NB4 (cell line): Measurements from ENCODE around the gene OR2V1.
"Not testable (repeated sequence)": the region's sequence is repeated elsewhere in the genome, so short reads cannot be mapped to it uniquely, and the experiment has no call there.

Source experiments
- DNase-seq: peaks from one replicate; pipeline ENCODE4 v3.0.0; 2010; ENCODE audit warnings: low read depth
- H3K4me3 ChIP-seq: one replicate; pipeline ENCODE4 v1.5.1; 2011; ENCODE audit warnings: mild to moderate bottlenecking, low read depth, low read length, moderate library complexity
- MYC ChIP-seq: IDR thresholded peaks from 2 replicates; pipeline ENCODE4 v1.6.1; 2011; ENCODE audit warnings: low read depth, low read length
- POLR2A ChIP-seq: IDR thresholded peaks from 2 replicates; pipeline ENCODE4 v1.6.1; 2011; ENCODE audit warnings: mild to moderate bottlenecking; ENCODE audit not compliant: insufficient read length; ENCODE audit errors: extremely low read depth
- TF ChIP-seq, protein P1 (sequence below): IDR thresholded peaks from 2 replicates; pipeline ENCODE4 v1.6.1; 2011; ENCODE audit warnings: low read depth, low read length
- TF ChIP-seq, protein P2 (sequence below): IDR thresholded peaks from one replicate; pipeline ENCODE4 v1.5.1; 2012; ENCODE audit warnings: low read depth, low read length

Gene OR2V1

DNA sequence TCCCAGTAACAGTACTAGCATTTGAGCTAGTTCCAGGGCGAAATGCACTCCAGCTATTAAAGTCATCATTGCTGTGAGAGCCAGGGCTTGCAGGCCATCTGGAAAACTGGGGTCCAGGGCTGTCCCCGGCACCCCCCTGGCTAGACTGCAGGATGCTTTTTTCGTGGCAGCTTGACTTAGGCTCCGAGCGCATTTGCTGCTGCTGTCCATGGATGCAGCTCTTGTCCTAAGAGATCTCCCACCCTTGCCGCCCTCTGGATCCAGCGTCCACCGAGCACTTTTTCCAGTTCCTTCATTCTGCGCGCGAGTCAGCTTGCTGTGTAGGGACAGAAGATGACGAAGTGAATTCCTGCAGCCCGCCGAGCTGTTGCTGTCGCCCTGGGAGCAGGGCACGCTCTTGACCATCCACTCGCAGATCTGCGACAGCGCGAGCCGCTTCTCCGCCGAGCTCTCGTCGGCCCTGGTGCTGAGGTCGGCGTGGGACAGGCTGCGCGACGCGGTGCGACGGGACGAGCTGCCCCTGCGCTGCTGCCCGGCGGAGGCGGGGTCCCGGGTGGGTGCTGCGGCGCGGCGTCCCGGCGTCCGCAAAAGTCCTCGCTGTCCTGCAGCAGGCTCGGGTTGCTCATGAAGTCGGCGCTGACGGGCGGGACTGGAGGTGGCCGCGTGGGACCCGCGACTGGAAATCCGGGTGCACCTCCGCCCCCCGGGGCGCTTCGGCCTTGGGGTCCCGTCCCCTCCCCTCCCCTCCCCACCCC lies 30.7 kb downstream of the OR2V1 start:
- DNase-seq, result no peak

DNA sequence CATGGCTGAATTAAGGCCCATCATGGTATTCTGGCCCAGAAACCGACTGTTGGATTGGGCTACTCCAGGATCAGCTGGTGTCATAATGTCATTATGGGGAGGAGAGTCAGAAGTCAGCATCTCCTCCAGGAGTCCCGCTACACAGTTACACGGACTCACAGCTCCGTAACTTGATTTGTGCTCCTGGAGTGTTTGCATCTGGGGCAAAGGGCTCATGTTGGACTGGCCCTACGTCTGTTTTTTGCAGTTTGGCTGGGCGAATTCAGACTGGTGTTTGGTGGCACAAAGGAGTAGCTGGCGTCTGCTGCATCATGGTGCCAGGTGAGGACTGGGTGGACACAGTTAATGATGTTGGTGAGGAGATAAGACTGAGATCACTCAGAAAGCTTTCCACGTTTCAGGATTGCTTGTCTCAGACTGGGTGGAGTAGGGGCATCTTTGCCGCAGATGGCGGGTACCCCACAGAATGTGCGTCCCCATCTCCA lies 31.3 kb downstream of the OR2V1 start:
- DNase-seq, result no peak
- H3K4me3 ChIP-seq, result no peak overlapping the region
- TF ChIP-seq MYC, result no peak

More for the DNA sequence above, 30.7 kb downstream of the OR2V1 start:
- TF ChIP-seq, protein P1, sequence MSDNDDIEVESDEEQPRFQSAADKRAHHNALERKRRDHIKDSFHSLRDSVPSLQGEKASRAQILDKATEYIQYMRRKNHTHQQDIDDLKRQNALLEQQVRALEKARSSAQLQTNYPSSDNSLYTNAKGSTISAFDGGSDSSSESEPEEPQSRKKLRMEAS, result no peak
- TF ChIP-seq POLR2A (no peak), MYC (no peak)
- TF ChIP-seq, protein P2, sequence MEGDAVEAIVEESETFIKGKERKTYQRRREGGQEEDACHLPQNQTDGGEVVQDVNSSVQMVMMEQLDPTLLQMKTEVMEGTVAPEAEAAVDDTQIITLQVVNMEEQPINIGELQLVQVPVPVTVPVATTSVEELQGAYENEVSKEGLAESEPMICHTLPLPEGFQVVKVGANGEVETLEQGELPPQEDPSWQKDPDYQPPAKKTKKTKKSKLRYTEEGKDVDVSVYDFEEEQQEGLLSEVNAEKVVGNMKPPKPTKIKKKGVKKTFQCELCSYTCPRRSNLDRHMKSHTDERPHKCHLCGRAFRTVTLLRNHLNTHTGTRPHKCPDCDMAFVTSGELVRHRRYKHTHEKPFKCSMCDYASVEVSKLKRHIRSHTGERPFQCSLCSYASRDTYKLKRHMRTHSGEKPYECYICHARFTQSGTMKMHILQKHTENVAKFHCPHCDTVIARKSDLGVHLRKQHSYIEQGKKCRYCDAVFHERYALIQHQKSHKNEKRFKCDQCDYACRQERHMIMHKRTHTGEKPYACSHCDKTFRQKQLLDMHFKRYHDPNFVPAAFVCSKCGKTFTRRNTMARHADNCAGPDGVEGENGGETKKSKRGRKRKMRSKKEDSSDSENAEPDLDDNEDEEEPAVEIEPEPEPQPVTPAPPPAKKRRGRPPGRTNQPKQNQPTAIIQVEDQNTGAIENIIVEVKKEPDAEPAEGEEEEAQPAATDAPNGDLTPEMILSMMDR, result no peak
- no peak overlapping the region for H3K4me3 ChIP-seq

DNA sequence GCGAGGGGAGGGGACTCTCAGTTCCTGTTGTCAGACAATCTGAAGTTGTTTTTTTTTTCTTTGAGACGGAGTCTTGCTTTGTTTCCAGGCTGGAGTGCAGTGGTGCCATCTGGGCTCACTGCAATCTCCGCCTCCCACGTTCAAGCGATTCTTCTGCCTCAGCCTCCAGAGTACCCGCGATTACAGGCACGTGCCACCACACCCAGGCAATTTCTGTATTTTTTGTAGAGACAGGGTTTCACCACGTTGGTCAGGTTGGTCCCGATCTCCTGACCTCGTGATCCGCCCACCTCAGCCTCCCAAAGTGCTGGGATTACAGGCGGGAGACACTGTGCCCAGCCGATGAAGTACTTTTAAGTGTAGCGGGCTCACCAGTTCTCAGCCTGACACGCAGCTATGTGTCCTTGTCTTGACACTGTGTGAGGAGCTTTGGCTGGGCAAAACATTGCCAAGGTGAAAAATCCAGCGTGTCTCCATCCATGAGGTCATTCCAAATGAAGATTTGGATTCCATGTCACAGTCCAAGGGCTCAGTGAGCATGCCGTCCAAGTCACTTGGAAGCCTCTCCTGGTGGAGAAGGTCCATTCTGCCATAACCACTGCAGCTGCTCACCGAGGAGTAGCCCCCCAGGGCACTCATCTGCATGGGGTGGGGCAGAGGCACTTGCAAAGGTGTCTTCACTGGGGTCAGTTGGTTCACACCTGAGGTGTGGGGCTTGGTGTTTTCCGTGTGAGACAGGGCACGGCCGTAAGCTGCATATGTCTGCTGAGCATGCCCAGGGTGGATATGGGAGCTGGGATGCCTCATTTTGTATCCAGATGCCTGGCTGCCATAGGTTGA lies 32.0 kb downstream of the OR2V1 start:
- TF ChIP-seq, protein P2, result no peak
- TF ChIP-seq, protein P1, result no peak
- no peak for TF ChIP-seq POLR2A
- no peak for TF ChIP-seq MYC
- no peak overlapping the region for H3K4me3 ChIP-seq
- DNase-seq, result no peak

DNA sequence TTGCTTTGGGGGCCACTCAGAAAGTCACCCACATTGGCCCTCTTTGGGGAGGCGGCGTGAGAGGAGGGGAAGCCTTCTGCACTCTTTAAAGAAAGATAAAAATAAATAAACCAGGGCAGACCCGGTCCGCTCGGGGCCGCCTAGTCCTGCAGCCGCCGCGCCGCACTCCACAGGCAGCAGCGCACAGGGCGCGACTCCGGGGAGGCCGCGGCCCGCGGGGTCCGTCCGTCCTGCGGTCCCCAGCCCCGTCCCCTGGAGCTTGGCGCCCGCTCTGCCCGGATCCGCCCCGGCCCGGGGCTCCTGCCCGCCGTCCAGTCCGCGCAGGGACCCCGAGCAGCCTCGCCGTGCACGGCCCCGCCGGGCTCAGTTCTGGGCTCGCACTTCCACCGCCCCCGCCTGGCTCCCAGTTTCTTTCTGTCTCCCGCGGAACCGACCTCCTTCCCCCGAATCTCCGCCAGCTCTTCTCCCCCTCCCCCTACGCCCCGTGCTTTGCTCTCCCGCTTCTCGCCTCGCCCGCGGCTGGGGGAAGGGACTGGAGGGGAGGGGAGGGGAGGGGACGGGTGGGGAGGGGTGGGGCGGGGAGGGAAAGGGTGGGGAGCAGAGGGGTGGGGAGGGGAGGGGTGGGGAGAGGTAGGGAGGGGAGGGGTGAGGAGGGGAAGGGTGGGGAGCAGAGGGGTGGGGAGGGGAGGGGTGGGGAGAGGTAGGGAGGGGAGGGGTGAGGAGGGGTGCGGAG lies 33.0 kb downstream of the OR2V1 start:
- not testable (repeated sequence) for DNase-seq, H3K4me3 ChIP-seq

DNA sequence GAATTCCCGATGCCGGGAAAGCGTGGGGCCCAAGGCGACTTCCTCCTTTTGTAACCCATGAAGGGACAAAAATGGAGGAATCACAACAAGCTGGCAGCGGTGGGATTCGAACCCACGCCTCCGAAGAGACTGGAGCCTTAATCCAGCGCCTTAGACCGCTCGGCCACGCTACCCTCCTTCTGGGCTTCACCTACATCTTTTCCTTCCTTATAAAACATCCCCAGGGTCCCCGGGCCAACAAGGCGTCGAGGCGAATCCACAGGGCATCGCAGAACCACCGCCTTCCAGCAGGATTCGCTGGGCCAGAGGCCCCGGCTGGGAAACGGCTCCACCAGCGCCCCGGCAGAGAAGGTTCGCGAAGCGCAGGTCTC lies 33.6 kb downstream of the OR2V1 start:
- H3K4me3 ChIP-seq, DNase-seq: not testable (repeated sequence)

DNA sequence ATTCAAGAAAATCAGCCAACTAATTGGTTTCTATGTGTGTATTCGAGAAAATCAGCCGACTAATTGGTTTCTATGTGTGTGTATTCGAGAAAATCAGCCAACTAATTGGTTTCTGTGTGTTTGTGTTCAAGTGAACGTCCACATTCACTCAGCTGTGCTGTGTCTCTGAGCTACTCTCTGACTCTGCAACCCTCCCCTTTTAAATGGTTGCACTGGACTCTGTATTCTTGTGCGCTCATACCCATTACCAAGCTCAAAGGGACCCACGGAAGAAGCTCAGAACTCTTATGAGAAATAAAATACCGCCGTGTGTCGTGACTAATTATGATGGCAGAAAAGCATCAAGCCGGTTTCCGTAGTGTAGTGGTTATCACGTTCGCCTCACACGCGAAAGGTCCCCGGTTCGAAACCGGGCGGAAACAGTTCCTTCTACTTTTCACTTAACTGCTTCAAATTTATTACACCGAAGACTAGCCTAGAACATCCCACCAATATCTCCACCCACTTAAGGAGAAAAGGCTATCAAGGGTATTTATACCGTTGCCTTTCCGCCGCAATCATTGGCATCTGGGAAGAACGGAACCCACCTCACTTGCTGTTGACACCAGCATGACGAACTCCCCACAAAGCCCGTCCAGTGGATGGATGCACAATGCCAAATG lies 34.1 kb downstream of the OR2V1 start:
- DNase-seq, H3K4me3 ChIP-seq: not testable (repeated sequence)

DNA sequence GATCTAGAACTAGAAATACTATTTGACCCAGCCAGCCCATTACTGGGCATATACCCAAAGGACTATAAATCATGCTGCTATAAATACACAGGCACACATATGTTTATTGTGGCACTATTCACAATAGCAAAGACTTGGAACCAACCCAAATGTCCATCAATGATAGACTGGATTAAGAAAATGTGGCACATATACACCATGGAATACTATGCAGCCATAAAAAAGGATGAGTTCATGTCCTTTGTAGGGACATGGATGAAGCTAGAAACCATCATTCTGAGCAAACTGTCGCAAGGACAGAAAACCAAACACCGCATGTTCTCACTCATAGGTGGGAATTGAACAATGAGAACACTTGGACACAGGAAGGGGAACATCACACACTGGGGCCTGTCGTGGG lies 35.8 kb downstream of the OR2V1 start:
- DNase-seq, result not testable (repeated sequence)

DNA sequence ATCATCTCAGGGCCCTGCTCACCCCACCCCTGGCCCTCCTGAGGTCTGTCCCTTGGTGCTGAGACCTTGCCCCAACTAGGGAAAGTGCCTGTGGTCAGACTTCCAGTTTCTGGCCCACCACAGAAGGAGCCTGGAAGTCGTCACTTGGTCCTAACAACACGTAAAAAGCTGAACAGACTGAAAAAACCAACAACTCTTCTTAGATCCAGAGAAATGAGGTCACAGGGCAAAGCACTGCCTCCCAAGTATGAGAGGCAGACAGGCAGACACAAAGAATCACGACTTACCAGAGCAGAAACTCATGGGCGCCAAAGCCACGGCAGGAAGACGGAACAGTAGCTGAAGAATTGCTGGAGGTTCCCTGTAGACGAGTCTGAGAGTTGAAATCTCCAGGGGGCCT lies 38.5 kb downstream of the OR2V1 start:
- DNase-seq, result no peak
- TF ChIP-seq POLR2A (no peak), MYC (no peak)
- TF ChIP-seq, protein P1, result no peak
- TF ChIP-seq, protein P2, result no peak

More for the DNA sequence above, 35.8 kb downstream of the OR2V1 start:
- not testable (repeated sequence) for H3K4me3 ChIP-seq

More for the DNA sequence above, 38.5 kb downstream of the OR2V1 start:
- no peak overlapping the region for H3K4me3 ChIP-seq
